Measurements from ENCODE around the gene ITPRID2. TPM values are rescaled to one million over a fixed set of nuclear protein-coding genes. Genes with fewer than 3 reads are reported as not detected.

The ITPRID2 gene
- total RNA-seq, 2 experiments from 2014 or later, result 42.5 to 50.8 TPM

GRCh38 chr2:181853696-181854095 is 37.8 kb upstream of the ITPRID2 start:
- no peak for DNase-seq
- ChIA-PET CTCF (no interaction called here), POLR2A (no interaction called here)
- H3K27me3 Mint-ChIP-seq, result no peaks in the 10 kb centered on the region
- no peak for TF ChIP-seq CTCF (IDR thresholded peaks at IDR 0.05)
- intact Hi-C loops (cut with micrococcal nuclease), result no loop called here
- H3K36me3 Mint-ChIP-seq (ENCODE audit: low read depth), result no peaks in the 10 kb centered on the region
- no peak for ATAC-seq
- H3K9me3 Mint-ChIP-seq, result no peaks in the 10 kb centered on the region
- H3K27ac Mint-ChIP-seq, result no peak overlapping the region
- no peak overlapping the region for H3K4me3 Mint-ChIP-seq
- no peaks in the 10 kb centered on the region for H3K4me1 Mint-ChIP-seq (ENCODE audit: low read depth)

DNA sequence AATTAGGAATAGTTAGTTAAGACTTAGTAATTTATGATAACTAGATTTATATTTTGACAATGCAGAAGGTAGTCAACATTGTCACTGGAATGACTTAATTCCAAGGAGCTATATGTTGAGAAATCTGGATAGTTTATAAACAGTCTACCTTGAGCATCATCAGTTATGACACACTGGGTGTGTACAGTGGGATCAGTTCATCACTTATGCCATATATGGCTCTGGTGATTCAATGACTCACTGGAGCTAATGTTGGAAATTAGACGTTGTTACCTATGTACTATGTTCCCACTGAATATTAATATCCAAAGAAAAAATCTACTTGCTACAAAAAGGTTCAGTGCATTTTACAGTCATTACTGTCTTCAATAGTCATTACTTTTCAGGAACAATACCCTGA is 34.0 kb upstream of the ITPRID2 start:
- no peak overlapping the region for H3K4me3 Mint-ChIP-seq
- no peaks in the 10 kb centered on the region for H3K9me3 Mint-ChIP-seq
- CTCF ChIA-PET, result no interaction called here
- H3K27ac Mint-ChIP-seq, result no peak overlapping the region
- no peak for ATAC-seq
- POLR2A ChIA-PET, result no interaction called here
- DNase-seq, result no peak
- H3K27me3 Mint-ChIP-seq, result no peaks in the 10 kb centered on the region
- no peaks in the 10 kb centered on the region for H3K4me1 Mint-ChIP-seq (ENCODE audit: low read depth)
- H3K36me3 Mint-ChIP-seq (ENCODE audit: low read depth), result no peaks in the 10 kb centered on the region
- intact Hi-C loops (cut with micrococcal nuclease), result no loop called here
- no peak for TF ChIP-seq CTCF (IDR thresholded peaks at IDR 0.05)

GRCh38 chr2:181858600-181858999 is 32.9 kb upstream of the ITPRID2 start:
- TF ChIP-seq CTCF (IDR thresholded peaks at IDR 0.05), result no peak
- no peaks in the 10 kb centered on the region for H3K4me1 Mint-ChIP-seq (ENCODE audit: low read depth)
- no peaks in the 10 kb centered on the region for H3K9me3 Mint-ChIP-seq
- H3K36me3 Mint-ChIP-seq (ENCODE audit: low read depth), result no peaks in the 10 kb centered on the region
- no peak overlapping the region for H3K4me3 Mint-ChIP-seq
- no peaks in the 10 kb centered on the region for H3K27me3 Mint-ChIP-seq
- no peak overlapping the region for H3K27ac Mint-ChIP-seq
- no peak for ATAC-seq
- ChIA-PET CTCF (no interaction called here), POLR2A (no interaction called here)
- no peak for DNase-seq
- intact Hi-C loops (cut with micrococcal nuclease), result no loop called here

GRCh38 chr2:181859123-181859522 is 32.4 kb upstream of the ITPRID2 start:
- Mint-ChIP-seq H3K27ac (no peak overlapping the region), H3K36me3 (ENCODE audit: low read depth) (no peaks in the 10 kb centered on the region), H3K4me1 (ENCODE audit: low read depth) (no peaks in the 10 kb centered on the region), H3K27me3 (peaks cover under 1% of the 10 kb centered on the region), H3K9me3 (no peaks in the 10 kb centered on the region), H3K4me3 (no peak overlapping the region)
- TF ChIP-seq CTCF (IDR thresholded peaks at IDR 0.05), result no peak
- POLR2A ChIA-PET, result no interaction called here
- intact Hi-C loops (cut with micrococcal nuclease), result no loop called here
- CTCF ChIA-PET, result interaction anchor here (1.6 kb wide), 1 partner anchor 95 kb away, joined by 3 read pairs; no protein-coding TSS in a partner anchor
- DNase-seq, result no peak
- ATAC-seq, result no peak

DNA sequence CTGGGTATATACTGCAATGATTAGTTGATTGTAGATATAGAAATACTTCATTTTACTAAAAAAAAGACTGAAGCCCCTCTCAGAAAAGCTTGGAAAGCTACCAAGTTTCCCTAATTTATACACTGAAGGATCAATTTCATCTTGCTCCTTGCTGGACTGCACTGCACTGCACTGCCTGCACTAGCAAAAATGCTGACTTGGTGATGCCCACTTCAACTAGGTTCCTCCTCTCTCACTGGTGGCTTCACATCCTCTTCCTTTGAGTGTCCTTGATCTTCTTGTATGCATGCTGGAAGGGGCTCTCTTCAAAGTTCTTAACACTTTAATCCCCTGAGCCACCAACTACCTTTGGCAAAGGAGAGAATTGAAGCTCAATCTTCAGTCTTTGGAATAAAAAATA is 31.7 kb upstream of the ITPRID2 start:
- no peak for TF ChIP-seq CTCF (IDR thresholded peaks at IDR 0.05)
- H3K4me1 Mint-ChIP-seq (ENCODE audit: low read depth), result no peaks in the 10 kb centered on the region
- H3K9me3 Mint-ChIP-seq, result no peaks in the 10 kb centered on the region
- intact Hi-C loops (cut with micrococcal nuclease), result no loop called here
- H3K36me3 Mint-ChIP-seq (ENCODE audit: low read depth), result no peaks in the 10 kb centered on the region
- POLR2A ChIA-PET, result no interaction called here
- no peak for ATAC-seq
- CTCF ChIA-PET, result interaction anchor here (1.6 kb wide), 1 partner anchor 94 kb away, joined by 3 read pairs; no protein-coding TSS in a partner anchor
- H3K4me3 Mint-ChIP-seq, result no peak overlapping the region
- H3K27ac Mint-ChIP-seq, result no peak overlapping the region
- DNase-seq, result no peak
- H3K27me3 Mint-ChIP-seq, result peaks cover 5% of the 10 kb centered on the region

Measured in activated CD8-positive, alpha-beta T cell treated with anti-CD3 and anti-CD28 coated beads for 36 hours (primary cell).